HepG2 (cell line): ENCODE data around the gene GFPT2.

Experiments
- BHLHE40 ChIP-seq: IDR thresholded peaks from 2 replicates; pipeline ENCODE4 v1.6.1; 2011; ENCODE audit warnings: low read length, improper control_type of control experiment
- MTF2 ChIP-seq: sonication (generic); formaldehyde crosslinking; IDR thresholded peaks from 2 replicates; pipeline ENCODE4 v1.5.0; 2020; ENCODE audit warnings: missing genetic modification reagents, borderline replicate concordance
- NCOA1 ChIP-seq: sonication (generic); formaldehyde crosslinking; IDR thresholded peaks from 2 replicates; pipeline ENCODE4 v1.9.0; 2021; ENCODE audit warnings: missing genetic modification reagents
- POLR2A ChIP-seq, 2 experiments: IDR thresholded peaks; 2 replicates each; pipeline ENCODE4 v1.6.1; 2011; ENCODE audit warnings: low read depth in 2 of 2, low read length in 2 of 2, mild to moderate bottlenecking in 1 of 2, moderate library complexity in 1 of 2; ENCODE audit not compliant: insufficient read depth in 1 of 2
- RFX1 ChIP-seq: fragments of 450-650 bp; IDR thresholded peaks from 2 replicates; pipeline ENCODE4 v1.6.1; 2017
- SMAD3 ChIP-seq: sonication (generic); formaldehyde crosslinking; IDR thresholded peaks from 2 replicates; pipeline ENCODE4 v1.4.0; 2020; ENCODE audit warnings: missing genetic modification reagents
- ZNF138 ChIP-seq: sonication (generic); formaldehyde crosslinking; IDR thresholded peaks from 2 replicates; pipeline ENCODE4 v1.5.0; 2020; ENCODE audit warnings: mild to moderate bottlenecking, low read depth, missing genetic modification reagents
- TF ChIP-seq, protein P1 (sequence below): sonication (generic); formaldehyde crosslinking; IDR thresholded peaks from 2 replicates; pipeline ENCODE4 v1.8.0; 2022; ENCODE audit warnings: missing genetic modification reagents, mild to moderate bottlenecking, moderate library complexity, borderline replicate concordance
- TF ChIP-seq, protein P2 (sequence below): sonication (generic); formaldehyde crosslinking; IDR thresholded peaks from 2 replicates; pipeline ENCODE4 v1.5.0; 2020; ENCODE audit warnings: mild to moderate bottlenecking, missing genetic modification reagents, moderate library complexity

DNA sequence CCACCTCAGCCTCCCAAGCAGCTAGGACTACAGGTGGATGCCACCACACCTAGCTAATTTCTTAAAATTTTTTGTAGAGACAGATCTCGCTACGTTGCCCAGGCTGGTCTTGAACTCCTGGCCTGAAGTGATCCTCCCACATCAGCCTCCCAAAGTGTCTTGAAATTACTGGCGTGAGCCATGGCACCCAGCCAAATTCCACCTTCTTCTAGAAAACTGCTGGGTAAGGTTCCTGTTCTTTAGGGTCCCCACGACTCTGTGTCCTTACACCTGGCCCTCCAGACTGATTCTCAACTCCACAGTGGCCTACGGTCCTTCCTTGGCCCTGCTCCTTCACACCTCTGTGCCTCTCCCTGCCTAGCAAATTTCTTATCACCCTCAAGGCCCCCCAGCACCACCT is 63.2 kb downstream of the GFPT2 start:
- TF ChIP-seq MTF2 (CRISPR knock-in tag), result no peak
- TF ChIP-seq ZNF138, result no peak
- TF ChIP-seq, protein P1, sequence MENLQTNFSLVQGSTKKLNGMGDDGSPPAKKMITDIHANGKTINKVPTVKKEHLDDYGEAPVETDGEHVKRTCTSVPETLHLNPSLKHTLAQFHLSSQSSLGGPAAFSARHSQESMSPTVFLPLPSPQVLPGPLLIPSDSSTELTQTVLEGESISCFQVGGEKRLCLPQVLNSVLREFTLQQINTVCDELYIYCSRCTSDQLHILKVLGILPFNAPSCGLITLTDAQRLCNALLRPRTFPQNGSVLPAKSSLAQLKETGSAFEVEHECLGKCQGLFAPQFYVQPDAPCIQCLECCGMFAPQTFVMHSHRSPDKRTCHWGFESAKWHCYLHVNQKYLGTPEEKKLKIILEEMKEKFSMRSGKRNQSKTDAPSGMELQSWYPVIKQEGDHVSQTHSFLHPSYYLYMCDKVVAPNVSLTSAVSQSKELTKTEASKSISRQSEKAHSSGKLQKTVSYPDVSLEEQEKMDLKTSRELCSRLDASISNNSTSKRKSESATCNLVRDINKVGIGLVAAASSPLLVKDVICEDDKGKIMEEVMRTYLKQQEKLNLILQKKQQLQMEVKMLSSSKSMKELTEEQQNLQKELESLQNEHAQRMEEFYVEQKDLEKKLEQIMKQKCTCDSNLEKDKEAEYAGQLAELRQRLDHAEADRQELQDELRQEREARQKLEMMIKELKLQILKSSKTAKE (CRISPR knock-in tag), result no peak
- TF ChIP-seq BHLHE40, result no peak
- TF ChIP-seq, protein P2, sequence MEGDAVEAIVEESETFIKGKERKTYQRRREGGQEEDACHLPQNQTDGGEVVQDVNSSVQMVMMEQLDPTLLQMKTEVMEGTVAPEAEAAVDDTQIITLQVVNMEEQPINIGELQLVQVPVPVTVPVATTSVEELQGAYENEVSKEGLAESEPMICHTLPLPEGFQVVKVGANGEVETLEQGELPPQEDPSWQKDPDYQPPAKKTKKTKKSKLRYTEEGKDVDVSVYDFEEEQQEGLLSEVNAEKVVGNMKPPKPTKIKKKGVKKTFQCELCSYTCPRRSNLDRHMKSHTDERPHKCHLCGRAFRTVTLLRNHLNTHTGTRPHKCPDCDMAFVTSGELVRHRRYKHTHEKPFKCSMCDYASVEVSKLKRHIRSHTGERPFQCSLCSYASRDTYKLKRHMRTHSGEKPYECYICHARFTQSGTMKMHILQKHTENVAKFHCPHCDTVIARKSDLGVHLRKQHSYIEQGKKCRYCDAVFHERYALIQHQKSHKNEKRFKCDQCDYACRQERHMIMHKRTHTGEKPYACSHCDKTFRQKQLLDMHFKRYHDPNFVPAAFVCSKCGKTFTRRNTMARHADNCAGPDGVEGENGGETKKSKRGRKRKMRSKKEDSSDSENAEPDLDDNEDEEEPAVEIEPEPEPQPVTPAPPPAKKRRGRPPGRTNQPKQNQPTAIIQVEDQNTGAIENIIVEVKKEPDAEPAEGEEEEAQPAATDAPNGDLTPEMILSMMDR (CRISPR knock-in tag), result no peak
- TF ChIP-seq SMAD3 (CRISPR knock-in tag), result no peak
- TF ChIP-seq POLR2A (IDR thresholded peaks at IDR 0.05; ENCODE audit: insufficient read depth in 1 of 2, low read depth in 2 of 2, low read length in 2 of 2), result no peak
- no peak for TF ChIP-seq RFX1
- TF ChIP-seq NCOA1 (CRISPR knock-in tag), result no peak
